Stomach (tissue), 9 donors: ENCODE data around the gene PDZRN3. TPM values are rescaled to one million over a fixed set of nuclear protein-coding genes. Genes with fewer than 3 reads are reported as not detected.

Experiments used
- DNase-seq, 2 donors: peaks; one replicate each; pipeline versions ENCODE4 v3.0.0 to v3.0.0-alpha.2; 2013 to 2019
- H3K27ac ChIP-seq, 5 donors: fragments of 200-600 bp in 4 of 5; sonication (generic) in 4 of 5; one replicate each; pipeline ENCODE4 v1.5.1; 2013 to 2019; ENCODE audit warnings: mild to moderate bottlenecking in 1 of 5, moderate library complexity in 1 of 5
- H3K27me3 ChIP-seq, 3 donors: fragments of 200-600 bp; sonication (generic); one replicate each; pipeline ENCODE4 v1.5.1; 2017 to 2019; ENCODE audit warnings: mixed run types in 1 of 3
- H3K36me3 ChIP-seq, 4 donors: fragments of 200-600 bp; sonication (generic); 1 replicate in 3 of 4; 2 replicates in 1 of 4; pipeline ENCODE4 v1.5.1; 2016 to 2019
- H3K4me1 ChIP-seq, 4 donors: fragments of 200-600 bp; sonication (generic); one replicate each; pipeline ENCODE4 v1.5.1; 2016 to 2019
- H3K4me3 ChIP-seq, 4 donors: fragments of 200-600 bp; sonication (generic) in 3 of 4; one replicate each; pipeline ENCODE4 v1.5.1; 2016 to 2019; ENCODE audit warnings: mild to moderate bottlenecking in 1 of 4
- H3K9me3 ChIP-seq, 4 donors: fragments of 200-600 bp; sonication (generic); one replicate each; pipeline ENCODE4 v1.5.1; 2016 to 2019
- EP300 ChIP-seq: sonication (generic); formaldehyde crosslinking; IDR thresholded peaks from one replicate; pipeline ENCODE4 v1.6.1; 2017; ENCODE audit warnings: antibody characterized with exemption
- POLR2A ChIP-seq, 4 donors: fragments of 450-650 bp; IDR thresholded peaks; one replicate each; pipeline ENCODE4 v1.6.1; 2016; ENCODE audit warnings: antibody characterized with exemption in 4 of 4, control low read depth in 2 of 4, mild to moderate bottlenecking in 1 of 4, moderate library complexity in 1 of 4
- POLR2AphosphoS5 ChIP-seq, 3 donors: sonication (generic); formaldehyde crosslinking; IDR thresholded peaks; one replicate each; pipeline ENCODE4 v1.6.1; 2016; ENCODE audit warnings: antibody characterized with exemption in 3 of 3
- WGBS, 5 donors: extraction: QIAGEN DNeasy Blood & Tissue Kit in 3 of 5; methylation state at CpG; one replicate each; pipeline versions ENCODE4 v1.1.5 to v1.1.7; 2013 to 2018; 5-methylcytosine and 5-hydroxymethylcytosine counted together
- intact Hi-C: fragments of 100-400 bp; cut with DNase I; formaldehyde crosslinking; loops from one replicate; pipeline ENCODE4 v1.15.1; 2023; ENCODE audit warnings: low total_unique reads
- polyA plus RNA-seq, 3 donors: library from polyadenylated mRNA; stranded (reverse); fragments of 200-250 nt; gene quantifications; one replicate each; pipeline ENCODE4 v1.2.3, GENCODE V29; 2013
- total RNA-seq, 5 donors: library from RNA; depleted of rRNA; stranded (reverse); fragments of >200 nt; gene quantifications; one replicate each; pipeline versions ENCODE4 v1.1.0 to v1.2.3, GENCODE V29; 2014 to 2016
- TF ChIP-seq, protein P1 (sequence below), 7 experiments: fragments of 450-650 bp in 4 of 7; fragments of 200-600 bp in 3 of 7; sonication (generic) in 3 of 7; IDR thresholded peaks; one replicate each; pipeline ENCODE4 v1.5.1; 2016 to 2019; ENCODE audit warnings: antibody characterized with exemption in 7 of 7, control low read depth in 2 of 7, mild to moderate bottlenecking in 1 of 7
- donor health status: healthy with polysubstance abuse.
- donor health status: Bipolar disorder and iron deficiency.
- donor health status: healthy.

The PDZRN3 gene
- total and polyA plus RNA-seq, 8 donors, result 21.9 to 174 (median 63.0) TPM

DNA sequence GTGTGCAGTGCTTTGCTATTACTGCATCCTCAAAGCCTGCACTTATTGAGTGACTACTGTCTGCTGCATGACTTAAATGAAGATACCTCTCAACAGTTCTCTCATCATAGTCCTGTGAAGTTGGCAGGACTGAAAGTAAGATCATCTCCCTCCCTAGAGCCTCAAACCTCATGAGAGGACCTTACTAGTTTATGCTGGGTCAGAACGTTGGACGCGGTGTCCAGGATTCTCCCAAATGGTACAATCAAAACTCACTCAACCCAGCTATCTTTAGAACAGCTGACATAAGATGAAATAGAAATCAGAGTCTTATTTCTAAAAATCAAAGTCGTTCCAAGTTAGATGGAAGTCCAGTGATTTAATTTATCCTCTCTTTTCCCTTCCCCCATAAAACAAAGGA, 219.7 kb downstream of the PDZRN3 start:
- H3K4me3 ChIP-seq, result no peak overlapping the region
- peaks cover 0 to 83% (median 53%) of the 10 kb centered on the region in 4 donors for H3K4me1 ChIP-seq
- intact Hi-C loops, result no loop called here
- peaks cover 0 to 6% (median 0%) of the 10 kb centered on the region in 4 donors for H3K36me3 ChIP-seq
- WGBS, 5 donors, result 73 to 84% (median 79%) methylated on average over 4 of the region's 4 CpGs
- TF ChIP-seq POLR2AphosphoS5 (IDR thresholded peaks at IDR 0.05), result no peak
- TF ChIP-seq POLR2A (IDR thresholded peaks at IDR 0.05), result no peak
- no peak for TF ChIP-seq EP300
- TF ChIP-seq, protein P1, sequence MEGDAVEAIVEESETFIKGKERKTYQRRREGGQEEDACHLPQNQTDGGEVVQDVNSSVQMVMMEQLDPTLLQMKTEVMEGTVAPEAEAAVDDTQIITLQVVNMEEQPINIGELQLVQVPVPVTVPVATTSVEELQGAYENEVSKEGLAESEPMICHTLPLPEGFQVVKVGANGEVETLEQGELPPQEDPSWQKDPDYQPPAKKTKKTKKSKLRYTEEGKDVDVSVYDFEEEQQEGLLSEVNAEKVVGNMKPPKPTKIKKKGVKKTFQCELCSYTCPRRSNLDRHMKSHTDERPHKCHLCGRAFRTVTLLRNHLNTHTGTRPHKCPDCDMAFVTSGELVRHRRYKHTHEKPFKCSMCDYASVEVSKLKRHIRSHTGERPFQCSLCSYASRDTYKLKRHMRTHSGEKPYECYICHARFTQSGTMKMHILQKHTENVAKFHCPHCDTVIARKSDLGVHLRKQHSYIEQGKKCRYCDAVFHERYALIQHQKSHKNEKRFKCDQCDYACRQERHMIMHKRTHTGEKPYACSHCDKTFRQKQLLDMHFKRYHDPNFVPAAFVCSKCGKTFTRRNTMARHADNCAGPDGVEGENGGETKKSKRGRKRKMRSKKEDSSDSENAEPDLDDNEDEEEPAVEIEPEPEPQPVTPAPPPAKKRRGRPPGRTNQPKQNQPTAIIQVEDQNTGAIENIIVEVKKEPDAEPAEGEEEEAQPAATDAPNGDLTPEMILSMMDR (IDR thresholded peaks at IDR 0.05), result no peak
- DNase-seq, result no peak
- peak overlapping the region in 4 of 5 donors; percentile 77 to 89 (median 82) for H3K27ac ChIP-seq
- H3K27me3 ChIP-seq, result no peaks in the 10 kb centered on the region
- H3K9me3 ChIP-seq, result no peaks in the 10 kb centered on the region

DNA sequence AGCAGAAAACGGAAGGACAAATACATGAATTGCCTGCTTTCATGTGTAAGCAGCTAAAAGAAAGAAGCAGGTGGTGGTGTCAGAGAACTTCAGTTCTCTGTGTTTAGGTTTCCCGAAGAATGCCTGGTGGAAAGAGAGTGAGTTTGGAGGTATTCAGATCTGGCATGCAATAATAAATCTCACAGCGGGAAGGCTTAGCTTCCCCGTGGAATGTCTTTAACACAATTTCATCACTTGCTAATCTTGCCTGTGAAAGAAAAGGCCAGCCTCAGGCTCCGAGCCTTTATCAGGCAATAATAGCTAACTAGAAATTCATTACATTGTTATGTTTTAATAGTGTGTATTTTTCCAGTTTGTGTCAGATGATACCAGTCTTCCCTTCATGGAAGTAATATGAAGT, 220.3 kb downstream of the PDZRN3 start:
- peak in 1 of 3 donors; percentile 38 for TF ChIP-seq POLR2AphosphoS5 (IDR thresholded peaks at IDR 0.05)
- no peak for TF ChIP-seq EP300
- peak overlapping the region in 4 of 5 donors; percentile 77 to 89 (median 82) for H3K27ac ChIP-seq
- H3K4me1 ChIP-seq, result peaks cover 0 to 83% (median 51%) of the 10 kb centered on the region in 4 donors

DNA sequence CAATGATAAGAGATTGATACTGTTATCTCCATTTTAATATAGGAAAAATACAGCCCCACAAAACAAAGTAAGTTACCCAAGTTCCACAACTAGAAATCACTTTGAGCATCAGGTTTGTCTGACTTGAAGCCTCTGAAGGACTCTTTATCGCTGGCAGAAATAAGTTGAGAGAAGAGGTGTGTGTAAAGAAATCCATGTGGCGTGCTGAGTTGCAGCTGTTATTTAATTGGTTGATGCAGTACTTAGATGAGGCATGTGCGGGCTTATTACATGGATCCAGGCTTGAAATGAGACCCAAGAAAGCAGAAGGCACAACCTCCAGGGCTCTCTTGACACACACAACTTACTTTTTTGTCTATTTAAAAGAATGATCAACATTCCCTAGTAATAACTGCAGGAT, 221.3 kb downstream of the PDZRN3 start:
- H3K27me3 ChIP-seq, result no peaks in the 10 kb centered on the region
- H3K9me3 ChIP-seq, result no peaks in the 10 kb centered on the region
- 88 to 98% (median 95%) methylated on average over 3 of the region's 3 CpGs for WGBS, 5 donors
- TF ChIP-seq, protein P1 (IDR thresholded peaks at IDR 0.05), result no peak
- no peak for TF ChIP-seq POLR2AphosphoS5 (IDR thresholded peaks at IDR 0.05)
- TF ChIP-seq POLR2A (IDR thresholded peaks at IDR 0.05), result no peak
- TF ChIP-seq EP300, result no peak
- no peak for DNase-seq
- intact Hi-C loops, result no loop called here
- H3K36me3 ChIP-seq, result peaks cover 0 to 9% (median 0%) of the 10 kb centered on the region in 4 donors
- H3K27ac ChIP-seq, result peak overlapping the region in 4 of 5 donors; percentile 39 to 89 (median 70)
- no peak overlapping the region for H3K4me3 ChIP-seq
- H3K4me1 ChIP-seq, result peaks cover 0 to 85% (median 41%) of the 10 kb centered on the region in 4 donors

More for the DNA sequence above, 220.3 kb downstream of the PDZRN3 start:
- H3K4me3 ChIP-seq, result no peak overlapping the region
- intact Hi-C loops, result no loop called here
- no peak for DNase-seq
- peaks cover 0 to 6% (median 0%) of the 10 kb centered on the region in 4 donors for H3K36me3 ChIP-seq
- H3K9me3 ChIP-seq, result no peaks in the 10 kb centered on the region
- WGBS, 5 donors, result 53 to 66% (median 63%) methylated on average over 5 of the region's 5 CpGs
- no peaks in the 10 kb centered on the region for H3K27me3 ChIP-seq

DNA sequence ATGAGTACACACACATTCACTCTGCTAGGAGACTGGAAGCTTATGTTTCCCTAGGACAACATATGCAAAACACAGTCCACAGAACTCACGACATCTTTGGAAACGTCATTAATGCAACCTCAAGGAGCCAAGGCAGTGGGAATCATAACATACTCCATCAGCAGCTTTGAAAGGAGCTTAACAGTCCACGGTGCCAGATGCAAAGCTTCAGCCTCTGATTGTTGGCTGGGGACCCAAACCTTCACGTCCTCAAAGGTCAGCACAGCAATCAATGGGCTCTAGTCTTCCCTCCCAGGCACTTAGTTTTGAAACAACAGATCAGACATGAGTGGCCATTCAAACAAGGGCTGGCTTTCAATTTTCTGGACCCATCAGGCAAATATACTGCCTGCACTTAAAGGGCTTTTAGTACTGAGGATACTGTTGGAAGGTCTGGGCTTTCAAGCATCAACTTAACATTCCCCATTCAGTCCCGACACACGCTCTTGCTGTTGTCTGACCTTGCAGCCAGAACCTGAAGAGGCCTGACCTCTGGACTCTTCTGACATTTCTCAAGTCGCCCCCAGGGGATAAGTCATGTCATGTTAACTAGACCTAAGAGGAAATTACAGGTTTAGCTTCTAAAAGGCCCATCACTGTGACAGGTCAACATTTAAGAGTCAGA, 223.0 kb downstream of the PDZRN3 start:
- no peak overlapping the region for H3K4me3 ChIP-seq

DNA sequence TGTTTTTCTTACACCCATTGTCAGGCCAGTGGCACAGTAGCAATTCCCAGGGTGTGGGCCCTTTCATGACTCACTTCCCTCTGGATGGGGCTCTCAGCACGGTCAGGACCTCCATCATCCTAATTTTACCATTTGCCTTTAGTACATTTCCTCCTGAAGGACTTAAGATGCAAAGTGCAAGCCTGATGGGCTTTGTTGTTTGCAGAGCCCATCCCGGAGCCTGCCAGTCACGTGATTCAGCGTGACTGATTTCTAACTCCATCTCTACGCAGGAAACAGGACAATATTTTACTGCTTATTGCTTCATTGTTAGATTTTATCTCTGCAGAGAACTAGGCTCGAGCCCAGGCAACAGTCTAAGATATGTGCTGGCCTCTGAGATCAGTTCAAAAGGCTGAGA, 223.7 kb downstream of the PDZRN3 start:
- Histone ChIP-seq H3K27ac (peak overlapping the region; percentile 36 to 89 (median 80)), H3K27me3 (no peaks in the 10 kb centered on the region), H3K9me3 (no peaks in the 10 kb centered on the region), H3K4me3 (no peak overlapping the region), H3K4me1 (peaks cover 0 to 67% (median 26%) of the 10 kb centered on the region in 4 donors), H3K36me3 (peaks cover 0 to 23% (median 2%) of the 10 kb centered on the region in 4 donors)
- peak in 1 of 2 donors; percentile 42 for DNase-seq
- intact Hi-C loops, result no loop called here
- TF ChIP-seq POLR2AphosphoS5 (IDR thresholded peaks at IDR 0.05) (no peak), EP300 (no peak), POLR2A (IDR thresholded peaks at IDR 0.05) (no peak)
- TF ChIP-seq, protein P1 (IDR thresholded peaks at IDR 0.05), result no peak
- 22 to 58% (median 51%) methylated on average over 6 of the region's 6 CpGs for WGBS, 5 donors

More for the DNA sequence above, 223.0 kb downstream of the PDZRN3 start:
- peak in 1 of 2 donors; percentile 91 for DNase-seq
- intact Hi-C loops, result no loop called here
- Histone ChIP-seq H3K4me1 (peaks cover 0 to 74% (median 30%) of the 10 kb centered on the region in 4 donors), H3K9me3 (no peaks in the 10 kb centered on the region), H3K36me3 (peaks cover 0 to 22% (median 0%) of the 10 kb centered on the region in 4 donors), H3K27me3 (no peaks in the 10 kb centered on the region), H3K27ac (peak overlapping the region; percentile 42 to 89 (median 80))
- WGBS, 5 donors, result 56 to 69% (median 65%) methylated on average over 6 to 7 of the region's 7 CpGs
- TF ChIP-seq POLR2AphosphoS5 (IDR thresholded peaks at IDR 0.05) (peak in 2 of 3 donors; percentile 60 to 81), EP300 (no peak)
